GM10266 (cell line): ENCODE data around the gene COBLL1.

ENCODE experiments used
- DNase-seq: peaks from one replicate; pipeline ENCODE4 v3.0.0; 2012; ENCODE audit errors: extremely low spot score
- CTCF ChIP-seq: IDR thresholded peaks from 2 replicates; pipeline ENCODE4 v1.5.1; 2012; ENCODE audit warnings: mild to moderate bottlenecking, low read depth; ENCODE audit not compliant: control insufficient read depth, insufficient read depth; ENCODE audit errors: missing control alignments

Gene COBLL1

DNA sequence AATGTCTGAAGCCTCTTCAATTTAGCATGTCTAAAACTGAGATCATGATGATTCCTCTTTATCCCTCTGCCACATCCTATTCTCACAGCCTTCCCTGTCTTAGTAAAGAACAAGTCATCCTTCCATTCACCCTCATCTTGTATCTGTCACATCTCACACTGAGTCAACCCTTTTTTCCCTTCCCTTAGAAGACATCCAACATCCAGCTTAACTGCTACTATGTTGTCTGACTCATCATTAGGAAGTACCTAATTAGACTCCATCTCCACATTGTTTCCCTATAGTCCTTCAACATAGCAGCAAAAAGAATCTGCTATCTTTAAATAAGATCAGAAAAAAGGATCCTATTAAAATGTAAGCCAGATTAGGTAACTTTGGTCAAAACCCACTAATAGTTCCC is 135.1 kb downstream of the COBLL1 start:
- no peak for DNase-seq
- no peak for TF ChIP-seq CTCF

- TF ChIP-seq CTCF: no peak
- no peak for DNase-seq
Measured at GRCh38 chr2:164705412-164706167, 136.0 kb downstream of the COBLL1 start.

DNA sequence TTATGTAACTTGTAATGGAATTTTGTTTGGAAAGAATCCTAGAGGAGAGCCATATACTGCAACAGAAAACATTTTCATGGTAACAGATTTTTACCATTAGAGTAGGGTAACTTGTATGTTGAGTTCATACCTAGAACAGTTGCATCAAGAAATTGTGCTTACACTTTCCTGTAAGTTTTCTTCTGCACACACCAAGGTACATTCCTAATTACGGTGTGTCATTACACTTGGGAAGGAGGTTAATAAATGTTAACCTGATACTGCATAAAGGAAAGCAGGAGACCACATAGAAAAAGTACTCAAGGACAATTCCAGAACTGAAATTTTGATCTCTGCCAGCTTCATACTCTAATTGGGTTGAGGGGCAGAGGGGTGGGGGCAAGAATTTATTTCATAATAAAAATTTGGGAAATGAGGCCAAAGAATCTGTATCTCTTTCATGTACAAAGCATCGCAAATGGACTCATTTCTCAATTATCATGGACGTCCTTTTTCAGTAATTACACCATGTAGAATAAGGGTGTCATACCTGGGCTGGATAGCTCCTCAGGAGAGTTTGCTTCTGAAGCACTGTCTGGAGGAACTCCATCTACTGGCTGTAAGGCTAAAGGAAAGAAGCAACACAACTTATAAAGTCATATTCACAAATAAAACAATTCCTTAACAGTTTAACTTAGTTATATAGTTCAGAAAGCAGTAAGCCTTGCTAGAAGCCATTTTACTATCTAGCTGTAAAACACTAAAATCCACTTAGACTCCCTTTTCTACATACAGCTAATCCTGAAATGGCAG is 137.5 kb downstream of the COBLL1 start:
- TF ChIP-seq CTCF: no peak
- DNase-seq: no peak

DNA sequence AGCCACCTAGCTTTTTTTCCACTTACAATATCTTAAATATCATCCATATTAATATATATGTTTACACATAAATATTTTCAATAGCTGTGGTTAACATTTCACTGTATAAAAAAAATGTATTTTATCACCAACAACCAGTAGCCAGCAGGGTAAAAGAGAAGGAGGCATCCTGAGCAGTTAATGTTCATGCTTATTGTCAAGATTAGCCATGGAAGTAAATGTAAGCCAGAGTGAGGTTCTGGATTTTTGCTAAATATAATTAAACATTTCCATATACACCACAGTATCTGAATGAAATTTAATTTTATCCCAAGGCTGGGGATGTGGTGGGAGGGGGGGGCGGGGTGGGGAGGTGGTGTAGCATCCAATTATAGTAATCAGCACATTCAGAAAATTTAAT is 140.1 kb downstream of the COBLL1 start:
- no peak for TF ChIP-seq CTCF
- no peak for DNase-seq

DNA sequence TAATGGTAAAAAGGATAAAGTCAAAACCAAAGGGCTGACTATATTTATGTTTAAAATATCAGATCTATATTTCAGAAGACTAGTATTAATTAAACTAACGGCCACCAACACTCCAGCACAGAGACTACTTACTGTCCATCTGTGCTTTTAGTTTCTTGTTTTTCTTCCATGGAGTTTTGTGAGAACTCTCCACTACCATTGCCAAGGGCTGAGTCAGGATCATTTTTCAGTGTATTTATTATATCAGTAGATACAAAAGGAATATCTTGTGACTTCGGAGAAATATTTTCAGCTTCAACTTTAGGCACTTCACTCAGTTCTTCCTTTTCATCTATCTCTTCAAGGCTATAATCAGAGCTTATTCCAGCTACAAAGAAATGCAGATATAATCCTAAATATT is 141.2 kb downstream of the COBLL1 start:
- no peak for TF ChIP-seq CTCF
- DNase-seq: no peak

- TF ChIP-seq CTCF: peak; percentile 22
- no peak for DNase-seq
Measured at GRCh38 chr2:164697688-164698461, 143.7 kb downstream of the COBLL1 start.
